ENCODE results near the gene ZFYVE28.
"Not testable (repeated sequence)": the region's sequence is repeated elsewhere in the genome, so short reads cannot be mapped to it uniquely, and the experiment has no call there.

Gene ZFYVE28

DNA sequence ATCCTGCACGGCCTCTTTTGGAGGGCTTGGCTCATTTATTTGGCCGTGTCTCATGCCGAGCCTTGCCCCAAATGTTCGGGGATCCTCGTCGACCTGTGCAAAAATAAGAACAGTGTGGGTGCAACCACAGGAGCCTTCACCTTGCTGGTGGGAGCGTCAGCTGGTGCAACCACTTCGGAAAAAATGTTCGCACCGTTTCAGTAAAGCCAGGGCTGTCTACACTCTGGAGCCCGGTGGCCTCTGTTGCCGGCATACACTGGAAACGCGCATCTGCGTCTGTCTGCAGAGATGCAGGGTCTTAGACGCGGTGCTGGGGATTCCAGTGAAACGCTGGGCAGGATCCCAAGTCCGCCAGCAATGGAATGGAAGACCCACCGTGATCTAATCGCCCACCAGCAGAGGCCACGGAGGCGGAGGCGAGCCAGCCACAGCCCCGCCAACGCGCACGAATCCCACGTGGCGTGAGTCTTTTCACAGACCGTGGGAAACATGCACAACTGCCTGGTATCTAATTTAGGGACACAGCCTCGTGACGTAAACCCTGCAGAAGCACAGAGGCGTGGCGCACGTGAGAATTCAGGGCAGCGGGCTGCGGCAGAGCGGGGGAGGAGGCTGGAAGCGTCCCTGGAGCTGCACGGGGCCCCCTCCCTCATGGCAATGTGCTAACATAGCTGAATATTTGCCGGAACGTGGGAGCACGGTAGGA is 142.7 kb downstream of the ZFYVE28 start:
- DNase-seq: no peak

DNA sequence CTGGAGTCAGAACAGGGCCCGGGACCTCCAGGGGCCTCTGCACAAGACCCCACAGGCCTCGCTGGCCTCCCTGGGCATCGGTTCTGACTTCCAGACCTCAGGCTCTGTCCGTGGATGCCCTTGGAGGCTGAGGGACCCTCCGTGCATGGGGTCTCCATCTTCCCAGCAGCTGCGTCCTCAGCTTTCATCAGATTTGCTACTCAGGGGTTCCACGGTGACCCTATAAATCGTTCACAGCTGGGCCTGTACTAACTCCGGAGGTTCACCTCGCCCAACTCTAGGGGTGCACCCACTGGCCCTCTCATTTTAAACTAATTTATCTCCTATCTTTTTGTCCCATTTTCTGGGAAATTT is 143.4 kb downstream of the ZFYVE28 start:
- not testable (repeated sequence) for DNase-seq

DNA sequence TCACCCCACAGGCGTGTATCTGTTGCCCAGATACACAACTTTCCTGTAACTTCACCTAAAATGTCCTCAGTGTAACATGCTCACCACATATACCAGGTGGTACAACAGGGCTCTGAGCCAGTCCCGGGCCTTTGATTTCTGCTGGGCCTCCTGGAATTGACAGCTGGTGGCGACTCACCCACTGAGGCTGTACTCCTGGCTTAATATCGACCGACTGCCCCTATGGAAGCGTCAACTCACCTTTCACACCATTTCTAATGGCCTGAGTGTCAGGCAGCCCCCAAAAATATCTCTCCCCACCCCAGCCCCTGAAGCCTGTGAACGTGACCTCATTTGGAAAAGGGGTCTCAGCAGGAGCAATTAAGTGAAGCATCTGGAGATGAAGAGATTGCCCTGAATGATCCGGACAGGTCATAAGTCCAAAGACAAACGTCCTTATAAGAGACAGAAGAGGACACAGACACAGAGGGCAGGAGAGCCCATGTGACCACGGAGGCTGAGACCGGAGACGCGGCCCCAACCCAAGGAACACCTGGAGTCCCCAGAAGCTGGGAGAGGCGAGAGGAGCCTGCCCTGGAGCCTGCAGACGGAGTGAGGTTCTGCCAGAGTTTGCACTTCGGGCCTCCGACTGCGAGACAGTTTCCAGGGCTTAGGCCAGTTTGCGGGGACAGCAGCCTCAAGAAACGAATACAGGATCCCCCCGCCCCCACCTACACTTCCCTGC is 144.0 kb downstream of the ZFYVE28 start:
- DNase-seq: no peak

DNA sequence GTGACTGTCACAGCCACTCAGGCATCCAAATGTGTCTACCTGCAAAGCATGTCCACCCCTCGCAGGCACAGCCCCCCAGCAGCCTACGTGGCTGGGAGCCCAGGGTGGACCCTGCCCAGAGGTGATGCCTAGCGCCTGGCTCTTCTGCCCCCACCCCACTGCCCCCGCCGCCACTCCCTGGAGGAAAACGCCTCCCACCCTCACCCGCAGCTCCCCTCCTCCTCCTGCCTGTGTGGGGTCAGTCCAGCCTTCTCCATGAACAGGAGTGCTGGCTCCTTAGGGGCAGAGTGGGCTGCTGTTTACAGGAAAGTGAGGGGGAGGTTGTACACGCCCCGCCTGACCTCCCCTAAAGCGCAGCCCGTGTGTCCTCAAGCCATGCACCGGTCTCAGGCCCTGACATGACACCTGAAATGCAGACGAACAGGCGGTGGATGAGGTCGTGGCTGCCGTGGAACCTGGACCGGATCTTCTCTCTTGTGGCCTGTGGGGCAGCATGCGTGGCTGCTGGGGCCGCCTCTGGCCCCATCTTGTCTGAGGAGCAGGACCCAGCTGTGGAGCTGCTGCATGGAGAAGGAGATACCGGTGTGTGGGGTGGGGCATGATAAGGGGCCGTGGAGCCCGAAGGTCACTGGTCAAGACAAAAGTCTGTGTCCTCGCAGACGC is 144.7 kb downstream of the ZFYVE28 start:
- no peak for DNase-seq

DNA sequence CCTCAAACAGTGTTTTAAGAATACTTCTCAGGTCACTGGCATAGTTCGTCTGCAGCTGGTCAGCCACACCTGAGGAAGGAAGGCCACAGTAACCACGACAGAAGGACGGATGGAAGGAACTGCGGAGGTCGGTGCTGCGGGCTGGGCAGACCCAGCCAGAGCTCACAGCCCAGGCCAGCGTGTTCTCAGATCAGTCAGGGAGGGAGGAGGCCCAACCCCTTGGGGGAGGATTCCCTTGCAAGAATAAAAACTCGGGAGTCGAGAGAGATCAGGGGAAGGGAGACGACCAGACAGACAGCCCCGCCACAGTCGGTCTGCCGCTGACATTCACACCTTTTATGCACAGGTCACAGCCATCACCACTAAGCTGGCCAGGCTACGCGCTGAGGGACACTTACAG is 145.2 kb downstream of the ZFYVE28 start:
- DNase-seq: no peak

DNA sequence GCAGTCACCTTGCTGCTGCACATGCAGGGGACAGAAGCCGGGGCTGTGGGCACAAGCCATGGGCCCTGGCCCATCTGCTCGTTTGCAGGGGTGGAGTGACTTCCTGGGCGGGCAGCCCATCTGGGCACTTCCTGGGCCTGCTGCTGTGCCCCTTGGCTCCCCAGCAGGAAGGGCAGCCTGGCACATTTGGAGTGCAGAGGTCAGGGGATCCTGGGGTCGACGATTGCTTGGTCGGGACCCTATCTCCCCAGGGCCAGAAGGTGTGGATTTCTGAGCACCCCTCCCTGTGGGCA is 145.7 kb downstream of the ZFYVE28 start:
- no peak for DNase-seq

DNA sequence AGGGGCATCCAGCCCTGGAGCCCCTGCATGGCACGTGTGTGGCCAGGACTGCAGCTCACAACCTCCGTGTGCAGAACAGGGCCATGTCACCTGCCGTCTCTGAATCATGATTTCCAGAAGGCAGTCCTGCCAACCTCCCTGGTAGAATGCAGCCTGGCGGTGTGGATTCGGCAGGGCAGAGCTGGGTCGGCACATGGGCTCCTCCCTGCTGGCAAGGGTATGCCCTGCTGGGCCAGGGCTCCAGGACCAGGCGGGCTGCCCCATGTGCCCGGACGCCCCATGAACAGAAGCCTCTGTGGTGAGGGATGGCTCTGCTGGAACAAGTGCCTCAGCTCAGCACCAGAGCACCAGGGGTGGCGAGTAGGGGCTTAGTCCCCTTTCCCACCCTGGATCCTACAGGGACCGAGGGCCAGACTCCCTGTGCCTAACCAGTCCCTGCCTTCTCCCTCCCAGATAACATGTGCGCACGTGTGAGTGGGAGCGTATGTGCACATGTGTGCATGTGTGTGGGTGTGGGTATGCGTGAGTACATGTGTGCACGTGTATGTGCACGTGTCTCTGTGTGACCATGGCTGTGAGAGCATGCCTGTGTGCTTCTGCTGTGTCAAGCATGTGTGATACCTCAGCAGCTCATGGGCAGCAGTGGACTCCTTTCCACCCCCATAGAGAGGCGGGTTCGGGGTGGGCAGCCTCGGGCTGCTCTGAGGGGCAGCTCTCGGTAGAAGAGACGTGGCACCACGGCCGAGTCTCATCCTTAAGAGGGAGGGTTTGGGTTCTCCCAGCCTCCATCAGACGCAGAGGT is 146.2 kb downstream of the ZFYVE28 start:
- no peak for DNase-seq

DNA sequence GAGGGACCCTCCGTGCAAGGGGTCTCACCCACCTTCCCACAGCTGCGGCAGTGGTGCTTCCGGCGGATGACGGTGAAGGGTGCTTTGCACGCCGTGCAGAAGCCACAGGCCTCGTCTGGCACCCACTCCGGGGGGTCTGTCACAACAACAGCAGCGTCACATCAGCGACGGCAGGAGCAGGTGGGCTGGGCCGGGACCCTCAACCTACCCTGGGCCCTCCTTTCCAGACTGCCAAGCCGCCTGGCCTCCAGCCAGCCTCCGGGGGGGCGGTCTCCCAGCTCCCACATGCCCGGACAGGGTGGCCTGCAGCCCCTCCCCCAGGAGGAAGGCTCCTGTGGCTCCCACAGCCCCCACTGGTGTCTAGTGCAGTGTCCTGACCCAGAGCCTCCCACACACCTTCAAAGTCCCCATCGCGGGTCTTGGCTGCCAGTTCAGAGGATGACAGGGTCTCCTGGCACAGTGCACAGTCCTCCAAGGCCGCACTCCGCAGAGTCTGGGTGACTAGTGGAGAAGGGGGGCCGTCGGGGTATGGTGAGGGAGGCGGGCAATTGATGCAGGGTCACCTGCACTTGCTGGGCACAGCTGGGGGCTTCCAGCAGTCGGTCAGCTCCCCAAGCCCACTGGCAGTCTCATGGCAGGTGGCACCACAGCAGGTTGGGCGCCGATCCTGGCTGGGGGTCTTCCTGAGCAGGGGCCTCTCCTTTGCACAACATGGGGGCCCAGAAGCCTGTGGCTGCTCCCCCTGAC is 147.0 kb downstream of the ZFYVE28 start:
- no peak for DNase-seq

DNA sequence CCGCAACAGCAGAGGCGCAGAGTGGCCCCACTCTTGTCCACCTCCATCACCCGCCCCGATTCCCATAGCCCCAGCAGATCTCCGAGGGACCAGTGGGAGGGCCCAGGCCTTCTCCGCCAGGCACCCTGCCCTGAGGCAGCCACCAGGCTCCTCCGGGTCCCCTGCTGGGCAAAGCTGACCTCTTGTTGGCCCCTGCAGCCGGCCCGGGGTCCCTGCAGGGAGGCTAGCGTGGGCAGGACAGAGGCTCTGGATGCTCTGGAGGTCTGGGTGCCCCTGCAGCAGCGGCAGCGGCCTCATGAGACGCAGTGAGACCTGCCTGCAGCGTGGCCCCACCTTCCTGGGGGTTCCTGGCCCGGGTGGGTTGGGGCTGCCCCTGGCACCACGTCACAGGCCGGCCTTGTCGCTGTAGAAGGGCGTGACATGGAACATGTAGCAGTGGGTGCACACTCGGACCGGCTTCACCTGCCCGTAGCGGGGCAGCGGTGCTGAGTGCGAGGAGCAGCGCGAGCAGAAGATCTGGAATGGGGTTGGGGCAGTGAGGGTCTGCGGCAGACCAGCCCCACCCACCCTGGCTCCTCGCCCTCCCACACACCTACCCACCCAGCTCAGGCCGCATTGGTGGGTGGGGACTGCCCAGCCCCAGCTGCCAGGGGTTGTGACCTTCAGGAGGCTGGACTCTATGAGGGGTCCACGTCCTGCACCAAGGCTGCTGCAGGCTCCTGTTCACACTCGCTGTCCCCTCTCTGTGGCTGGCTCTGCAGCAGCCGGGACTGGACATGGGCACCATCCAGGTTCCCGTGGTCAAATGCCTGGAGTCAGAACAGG is 147.9 kb downstream of the ZFYVE28 start:
- no peak for DNase-seq

DNA sequence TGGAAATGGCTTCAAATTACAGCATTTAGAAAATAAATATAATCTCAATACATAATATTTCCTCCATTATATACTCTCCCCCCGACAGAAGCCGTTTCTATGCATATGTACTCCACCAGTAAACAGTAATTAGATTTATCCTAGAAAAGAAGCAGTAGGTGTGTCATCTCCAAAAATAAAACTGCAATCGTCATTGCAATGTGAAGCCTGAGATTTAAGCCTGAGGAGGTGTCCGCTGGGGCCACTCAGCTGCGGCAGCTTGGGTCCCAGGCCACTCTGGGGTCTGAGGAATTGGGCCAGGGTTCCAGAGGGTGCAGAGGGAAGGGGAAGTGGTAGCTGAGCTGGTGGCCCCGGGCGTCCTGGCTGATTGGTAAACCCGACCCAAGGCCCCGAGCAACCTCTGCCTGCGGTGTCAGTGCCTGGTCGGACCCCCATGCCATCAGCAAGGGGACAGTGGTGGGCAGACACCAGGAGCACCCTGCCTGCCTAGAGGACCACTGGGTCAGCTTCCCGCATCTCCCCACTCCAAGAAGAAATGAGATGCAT is 148.8 kb downstream of the ZFYVE28 start:
- no peak for DNase-seq

DNA sequence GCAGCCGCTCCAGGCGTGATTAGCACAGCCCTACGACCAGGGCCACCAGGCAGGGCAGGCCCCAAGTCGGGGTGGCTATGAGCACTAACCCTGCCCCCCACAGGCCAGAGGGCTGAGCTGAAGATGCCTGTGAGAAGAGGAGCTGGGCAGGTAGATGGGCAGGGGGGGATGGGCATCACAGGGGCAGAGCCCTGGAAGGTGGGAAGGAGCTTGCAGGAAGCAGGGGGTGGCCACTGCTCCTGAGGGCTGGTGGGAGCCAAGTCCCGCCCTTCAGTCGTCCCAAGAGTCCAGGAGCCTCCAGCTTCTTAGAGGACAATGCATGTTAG is 149.3 kb downstream of the ZFYVE28 start:
- DNase-seq: no peak

DNA sequence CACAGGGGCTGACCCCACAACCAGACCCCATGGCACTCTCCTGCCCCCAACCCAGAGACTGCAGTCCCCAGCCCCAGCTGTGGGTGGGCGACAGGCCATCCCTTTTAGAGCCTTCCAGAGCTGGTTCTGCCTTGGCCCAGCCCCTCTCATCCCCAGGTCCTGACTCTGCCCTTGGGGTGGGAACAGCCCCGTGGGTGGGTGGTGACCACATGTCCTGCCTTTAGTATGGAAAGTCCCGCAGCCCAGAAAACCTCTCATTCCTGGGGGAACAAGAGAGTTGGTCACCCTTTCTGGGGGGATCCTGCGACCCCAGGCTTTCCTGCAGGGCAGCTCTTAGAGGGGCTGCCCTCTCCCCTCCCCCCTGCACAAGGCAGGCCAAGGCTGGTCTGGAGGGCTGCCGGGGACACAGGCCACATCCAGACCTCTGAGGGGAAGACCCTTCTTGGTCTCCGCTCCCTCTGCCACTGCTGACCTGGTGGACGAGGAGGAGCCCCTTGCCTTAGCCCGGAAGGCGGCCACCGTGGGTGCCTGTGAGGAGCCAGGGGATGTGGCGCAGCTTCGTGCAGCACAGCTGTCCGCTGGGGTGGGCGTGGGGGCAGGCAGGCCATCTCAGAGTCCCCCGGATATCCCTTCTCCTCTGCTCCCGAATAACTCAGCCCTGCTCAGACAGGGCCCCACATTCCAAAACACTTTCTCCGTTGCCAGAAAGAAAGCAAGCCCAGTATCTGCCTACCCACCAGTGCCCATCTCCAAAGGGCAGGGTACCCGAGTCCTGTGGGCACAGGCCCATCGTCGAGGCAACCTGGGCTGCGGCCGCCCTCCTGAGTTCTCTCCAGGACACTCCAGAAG is 149.9 kb downstream of the ZFYVE28 start:
- no peak for DNase-seq

DNA sequence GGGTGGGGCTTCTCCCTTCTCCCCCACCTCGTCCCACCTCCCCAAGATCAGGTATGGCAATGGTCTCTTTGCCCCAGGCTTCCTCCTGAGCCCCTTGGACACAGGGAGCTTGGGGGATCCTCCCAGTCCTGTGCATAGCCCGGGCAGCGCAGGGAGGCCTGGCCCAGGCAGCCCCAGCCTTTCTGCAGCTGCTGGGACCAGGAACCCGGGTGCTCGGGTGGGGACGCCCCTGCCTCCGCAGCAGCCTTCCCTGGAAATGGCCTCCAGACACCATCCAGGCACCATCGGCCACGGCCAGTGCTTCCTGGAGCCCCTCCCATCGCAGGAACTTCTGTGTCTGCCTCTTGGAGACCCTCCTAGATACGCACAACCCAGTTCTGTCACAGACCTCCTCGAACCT is 150.6 kb downstream of the ZFYVE28 start:
- DNase-seq: no peak

DNA sequence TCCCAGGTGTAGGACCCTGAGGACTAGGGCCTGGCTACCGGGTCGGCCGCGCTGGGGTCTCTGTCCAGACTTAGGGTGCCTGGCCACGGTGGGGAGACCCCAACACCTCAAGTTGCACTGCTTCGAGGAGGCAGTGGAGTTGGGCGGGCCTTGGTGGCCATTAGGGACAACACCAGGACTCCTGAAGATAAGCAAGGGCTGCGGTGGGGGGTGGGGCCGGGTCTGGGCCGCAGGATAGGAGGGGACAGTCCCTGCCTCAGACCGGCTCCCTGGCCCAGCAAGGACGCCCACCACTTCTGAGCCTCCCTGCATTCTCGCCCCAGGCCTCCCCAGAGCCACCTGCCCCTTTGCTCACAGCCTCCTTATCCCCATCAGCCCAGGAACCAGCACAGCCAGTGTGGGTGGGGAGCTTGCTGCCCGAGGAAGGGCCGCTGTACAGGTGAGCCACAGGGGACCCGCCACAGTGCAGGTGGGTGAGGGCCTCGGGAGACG is 151.1 kb downstream of the ZFYVE28 start:
- DNase-seq: no peak

DNA sequence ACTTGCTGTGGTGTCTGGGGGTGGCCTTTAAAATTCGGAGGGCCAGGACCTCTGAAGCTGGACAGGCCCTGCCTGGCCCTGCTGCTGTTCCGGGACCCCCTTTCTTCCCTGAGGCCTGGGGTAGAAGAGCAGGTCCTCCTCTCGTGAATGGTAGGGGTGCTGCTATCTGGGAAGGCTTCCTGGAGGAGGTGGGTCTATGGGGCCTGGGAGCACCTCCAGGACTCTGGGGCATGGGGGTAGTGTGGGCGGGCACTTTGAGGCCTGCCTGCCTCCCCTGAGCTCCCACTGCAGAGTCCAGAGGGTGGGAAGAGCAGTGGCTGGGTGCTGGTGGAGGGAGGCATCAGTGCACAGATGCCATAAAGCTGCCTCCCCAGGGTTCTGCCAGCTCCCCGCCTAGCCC is 151.6 kb downstream of the ZFYVE28 start:
- no peak for DNase-seq

DNA sequence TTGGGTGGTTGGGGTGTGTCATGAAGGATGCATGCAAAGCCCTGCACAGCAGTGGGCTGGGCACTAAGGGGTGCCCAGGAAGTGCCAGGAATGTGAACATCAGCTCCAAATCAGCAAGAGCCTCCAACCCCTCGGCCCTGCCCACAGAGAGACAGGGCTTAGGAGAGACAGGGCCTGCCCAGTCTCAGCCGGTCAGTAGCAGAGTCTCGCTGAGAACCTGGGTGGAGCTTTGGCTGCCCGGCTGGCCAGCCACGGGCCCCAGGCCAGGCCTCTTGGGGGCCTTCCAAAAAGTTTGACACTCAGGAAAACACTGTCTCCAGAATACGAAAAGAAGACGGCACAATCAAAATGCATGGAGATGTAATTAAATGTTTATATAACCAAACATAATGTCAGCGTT is 152.3 kb downstream of the ZFYVE28 start:
- peak in 29 of 56 donors; percentile 12 to 73 (median 38) for DNase-seq

DNA sequence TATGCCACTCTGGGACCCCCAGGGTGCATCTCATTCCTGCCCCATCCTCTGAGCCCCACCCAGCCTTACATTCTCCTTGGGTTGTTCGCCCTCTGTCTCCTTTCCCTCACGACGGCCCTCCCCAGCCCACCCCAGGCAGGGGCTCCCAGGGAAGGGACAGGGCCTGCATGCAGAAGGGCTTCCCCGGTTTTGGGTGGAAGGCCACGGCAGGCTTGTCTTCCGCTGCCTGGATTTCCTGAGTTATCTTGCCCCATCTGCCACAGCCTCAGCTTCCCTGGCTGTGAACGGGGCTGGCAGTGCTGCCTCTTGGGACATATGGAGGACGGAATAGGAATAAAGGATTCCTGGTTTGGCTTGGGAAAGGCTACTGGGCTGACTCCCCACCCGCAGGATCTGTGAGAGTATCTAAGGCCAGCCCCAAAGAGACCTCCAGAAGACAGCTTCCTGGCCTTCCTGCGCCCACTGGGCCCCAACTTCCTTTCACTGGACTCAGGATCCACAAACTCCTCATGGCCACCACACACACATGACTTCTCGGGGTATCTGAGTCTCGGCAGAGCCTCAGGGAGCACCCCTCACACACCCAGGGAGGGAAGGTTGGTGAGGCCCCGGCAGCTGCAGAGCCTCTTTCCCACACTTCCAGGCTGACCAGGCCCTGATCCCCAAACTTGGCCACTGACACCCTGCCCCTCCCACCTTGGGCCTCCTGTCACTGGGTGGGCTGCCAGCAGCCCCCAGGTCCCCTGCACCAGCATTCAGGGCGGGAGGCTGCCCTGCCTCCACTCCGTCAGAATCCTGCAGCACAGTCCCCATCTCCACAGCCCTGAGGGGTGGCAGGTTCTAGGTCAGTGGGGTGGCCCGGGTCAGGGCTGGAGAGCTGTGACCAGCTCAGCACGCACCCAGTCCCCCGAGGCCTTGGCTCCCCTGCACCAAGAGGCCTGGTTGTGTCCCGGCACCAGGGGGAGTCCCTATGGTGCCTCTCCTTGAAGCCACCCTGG is 153.0 kb downstream of the ZFYVE28 start:
- no peak for DNase-seq

Data from nucleus accumbens (tissue), 56 donors.